HepG2 (cell line): Measurements from ENCODE around the gene PCNX1. TPM values are rescaled to one million over a fixed set of nuclear protein-coding genes. Genes with fewer than 3 reads are reported as not detected.

Experiments used
- CHCHD3 ChIP-seq: sonication (generic); formaldehyde crosslinking; IDR thresholded peaks from 2 replicates; pipeline ENCODE4 v1.8.0; 2022; ENCODE audit warnings: mild to moderate bottlenecking, missing genetic modification reagents, moderate library complexity
- ELF3 ChIP-seq: IDR thresholded peaks from 2 replicates; pipeline ENCODE4 v1.6.1; 2016; ENCODE audit warnings: missing genetic modification reagents, missing compliant biosample characterization
- HMGXB4 ChIP-seq, 2 experiments: sonication (generic) in 1 of 2; formaldehyde crosslinking in 1 of 2; IDR thresholded peaks; 2 replicates each; pipeline versions ENCODE4 v1.4.0 to v1.6.1; 2018 to 2020; ENCODE audit warnings: missing genetic modification reagents in 2 of 2, borderline replicate concordance in 1 of 2, low read depth in 1 of 2, mild to moderate bottlenecking in 1 of 2, missing biosample characterization in 1 of 2
- ZMAT5 ChIP-seq: sonication (generic); formaldehyde crosslinking; IDR thresholded peaks from 2 replicates; pipeline ENCODE4 v1.5.0; 2020; ENCODE audit warnings: mild to moderate bottlenecking, low read depth, missing genetic modification reagents, borderline replicate concordance
- ZNF317 ChIP-seq: sonication (generic); formaldehyde crosslinking; IDR thresholded peaks from 2 replicates; pipeline ENCODE4 v1.5.0; 2020; ENCODE audit warnings: mild to moderate bottlenecking, missing genetic modification reagents
- ZNF337 ChIP-seq: sonication (generic); formaldehyde crosslinking; IDR thresholded peaks from 2 replicates; pipeline ENCODE4 v1.5.1; 2020; ENCODE audit warnings: missing genetic modification reagents, low read depth, mild to moderate bottlenecking, borderline replicate concordance
- ZNF619 ChIP-seq: sonication (generic); formaldehyde crosslinking; IDR thresholded peaks from 2 replicates; pipeline ENCODE4 v1.4.0; 2020; ENCODE audit warnings: mild to moderate bottlenecking, missing genetic modification reagents
- polyA plus RNA-seq, 8 experiments: library from polyadenylated mRNA; depleted of rRNA in 3 of 8; stranded (reverse) in 7 of 8; unstranded in 1 of 8; fragments of >200 nt; fragmentation: Illumina TruSeq in 4 of 8; extraction: Trizol in 4 of 8; gene quantifications; 2 replicates each; pipeline versions ENCODE4 v1.2.1 to v1.2.3, GENCODE V29; 2011 to 2016; ENCODE audit warnings: low read depth in 4 of 8, missing spikeins in 1 of 8, mixed read lengths in 1 of 8; ENCODE audit not compliant: insufficient read depth in 1 of 8
- total RNA-seq, 5 experiments: library from RNA; depleted of rRNA; stranded (reverse); fragments of >200 nt; fragmentation: Illumina TruSeq; extraction: Trizol; gene quantifications; 2 replicates each; pipeline ENCODE4 v1.2.3, GENCODE V29; 2016; ENCODE audit warnings: low read depth in 1 of 5
- TF ChIP-seq, protein P1 (sequence below): sonication (generic); formaldehyde crosslinking; IDR thresholded peaks from 2 replicates; pipeline ENCODE4 v1.4.0; 2020; ENCODE audit warnings: low read depth, missing genetic modification reagents
- TF ChIP-seq, protein P2 (sequence below): sonication (generic); formaldehyde crosslinking; IDR thresholded peaks from 2 replicates; pipeline ENCODE4 v1.4.0; 2020; ENCODE audit warnings: mild to moderate bottlenecking, missing genetic modification reagents
- TF ChIP-seq, protein P3 (sequence below): IDR thresholded peaks from 2 replicates; pipeline ENCODE4 v1.6.1; 2016; ENCODE audit warnings: missing compliant biosample characterization, missing genetic modification reagents, borderline replicate concordance
- TF ChIP-seq, protein P4 (sequence below): sonication (generic); formaldehyde crosslinking; IDR thresholded peaks from 2 replicates; pipeline ENCODE4 v1.4.0; 2020; ENCODE audit warnings: mild to moderate bottlenecking, missing genetic modification reagents

The PCNX1 gene
- total and polyA plus RNA-seq, 2 of the 13 experiments (the other 11 are each of a cell fraction or from before 2014, with no cell fraction given) = 24.9 to 30.3 TPM

- TF ChIP-seq, protein P1, sequence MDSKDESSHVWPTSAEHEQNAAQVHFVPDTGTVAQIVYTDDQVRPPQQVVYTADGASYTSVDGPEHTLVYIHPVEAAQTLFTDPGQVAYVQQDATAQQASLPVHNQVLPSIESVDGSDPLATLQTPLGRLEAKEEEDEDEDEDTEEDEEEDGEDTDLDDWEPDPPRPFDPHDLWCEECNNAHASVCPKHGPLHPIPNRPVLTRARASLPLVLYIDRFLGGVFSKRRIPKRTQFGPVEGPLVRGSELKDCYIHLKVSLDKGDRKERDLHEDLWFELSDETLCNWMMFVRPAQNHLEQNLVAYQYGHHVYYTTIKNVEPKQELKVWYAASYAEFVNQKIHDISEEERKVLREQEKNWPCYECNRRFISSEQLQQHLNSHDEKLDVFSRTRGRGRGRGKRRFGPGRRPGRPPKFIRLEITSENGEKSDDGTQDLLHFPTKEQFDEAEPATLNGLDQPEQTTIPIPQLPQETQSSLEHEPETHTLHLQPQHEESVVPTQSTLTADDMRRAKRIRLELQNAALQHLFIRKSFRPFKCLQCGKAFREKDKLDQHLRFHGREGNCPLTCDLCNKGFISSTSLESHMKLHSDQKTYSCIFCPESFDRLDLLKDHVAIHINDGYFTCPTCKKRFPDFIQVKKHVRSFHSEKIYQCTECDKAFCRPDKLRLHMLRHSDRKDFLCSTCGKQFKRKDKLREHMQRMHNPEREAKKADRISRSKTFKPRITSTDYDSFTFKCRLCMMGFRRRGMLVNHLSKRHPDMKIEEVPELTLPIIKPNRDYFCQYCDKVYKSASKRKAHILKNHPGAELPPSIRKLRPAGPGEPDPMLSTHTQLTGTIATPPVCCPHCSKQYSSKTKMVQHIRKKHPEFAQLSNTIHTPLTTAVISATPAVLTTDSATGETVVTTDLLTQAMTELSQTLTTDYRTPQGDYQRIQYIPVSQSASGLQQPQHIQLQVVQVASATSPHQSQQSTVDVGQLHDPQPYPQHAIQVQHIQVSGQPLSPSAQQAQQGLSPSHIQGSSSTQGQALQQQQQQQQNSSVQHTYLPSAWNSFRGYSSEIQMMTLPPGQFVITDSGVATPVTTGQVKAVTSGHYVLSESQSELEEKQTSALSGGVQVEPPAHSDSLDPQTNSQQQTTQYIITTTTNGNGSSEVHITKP (CRISPR knock-in tag) = no peak
- TF ChIP-seq ZNF317 (CRISPR knock-in tag) = no peak
- TF ChIP-seq ZNF619 = no peak
- TF ChIP-seq ZNF337 = no peak
- no peak for TF ChIP-seq HMGXB4 (CRISPR knock-in tag; IDR thresholded peaks at IDR 0.05; ENCODE audit: borderline replicate concordance in 1 of 2, low read depth in 1 of 2)
- TF ChIP-seq ZMAT5 = no peak
- TF ChIP-seq, protein P2, sequence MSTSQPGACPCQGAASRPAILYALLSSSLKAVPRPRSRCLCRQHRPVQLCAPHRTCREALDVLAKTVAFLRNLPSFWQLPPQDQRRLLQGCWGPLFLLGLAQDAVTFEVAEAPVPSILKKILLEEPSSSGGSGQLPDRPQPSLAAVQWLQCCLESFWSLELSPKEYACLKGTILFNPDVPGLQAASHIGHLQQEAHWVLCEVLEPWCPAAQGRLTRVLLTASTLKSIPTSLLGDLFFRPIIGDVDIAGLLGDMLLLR = no peak
- no peak for TF ChIP-seq CHCHD3 (CRISPR knock-in tag)
- TF ChIP-seq, protein P3, sequence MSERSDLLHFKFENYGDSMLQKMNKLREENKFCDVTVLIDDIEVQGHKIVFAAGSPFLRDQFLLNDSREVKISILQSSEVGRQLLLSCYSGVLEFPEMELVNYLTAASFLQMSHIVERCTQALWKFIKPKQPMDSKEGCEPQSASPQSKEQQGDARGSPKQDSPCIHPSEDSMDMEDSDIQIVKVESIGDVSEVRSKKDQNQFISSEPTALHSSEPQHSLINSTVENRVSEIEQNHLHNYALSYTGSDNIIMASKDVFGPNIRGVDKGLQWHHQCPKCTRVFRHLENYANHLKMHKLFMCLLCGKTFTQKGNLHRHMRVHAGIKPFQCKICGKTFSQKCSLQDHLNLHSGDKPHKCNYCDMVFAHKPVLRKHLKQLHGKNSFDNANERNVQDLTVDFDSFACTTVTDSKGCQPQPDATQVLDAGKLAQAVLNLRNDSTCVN (CRISPR knock-in tag) = no peak
- TF ChIP-seq, protein P4, sequence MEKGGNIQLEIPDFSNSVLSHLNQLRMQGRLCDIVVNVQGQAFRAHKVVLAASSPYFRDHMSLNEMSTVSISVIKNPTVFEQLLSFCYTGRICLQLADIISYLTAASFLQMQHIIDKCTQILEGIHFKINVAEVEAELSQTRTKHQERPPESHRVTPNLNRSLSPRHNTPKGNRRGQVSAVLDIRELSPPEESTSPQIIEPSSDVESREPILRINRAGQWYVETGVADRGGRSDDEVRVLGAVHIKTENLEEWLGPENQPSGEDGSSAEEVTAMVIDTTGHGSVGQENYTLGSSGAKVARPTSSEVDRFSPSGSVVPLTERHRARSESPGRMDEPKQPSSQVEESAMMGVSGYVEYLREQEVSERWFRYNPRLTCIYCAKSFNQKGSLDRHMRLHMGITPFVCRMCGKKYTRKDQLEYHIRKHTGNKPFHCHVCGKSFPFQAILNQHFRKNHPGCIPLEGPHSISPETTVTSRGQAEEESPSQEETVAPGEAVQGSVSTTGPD (CRISPR knock-in tag) = no peak
- no peak for TF ChIP-seq ELF3 (CRISPR knock-in tag)
Measured at GRCh38 chr14:71115306-71115705, 208.0 kb downstream of the PCNX1 start (continued).
